GM12878 (cell line): ENCODE measurements around the gene CORO7. TPM values are rescaled to one million over a fixed set of nuclear protein-coding genes. Genes with fewer than 3 reads are reported as not detected.
A peak's percentile ranks its signal among the peaks of the same experiment; 100 is the strongest.

Experiments used
- BCL11A ChIP-seq: IDR thresholded peaks from 2 replicates; pipeline ENCODE4 v1.6.1; 2011; ENCODE audit warnings: low read depth, low read length
- BHLHE40 ChIP-seq, 2 experiments: fragments of 450-650 bp in 1 of 2; IDR thresholded peaks; 2 replicates each; pipeline ENCODE4 v1.6.1; 2011 to 2017; ENCODE audit warnings: low read depth in 2 of 2, borderline replicate concordance in 1 of 2, improper control_type of control experiment in 1 of 2, low read length in 1 of 2, mild to moderate bottlenecking in 1 of 2
- EP300 ChIP-seq, 2 experiments: fragments of 150-350 bp in 1 of 2; IDR thresholded peaks; 2 replicates each; pipeline ENCODE4 v1.6.1; 2011 to 2012; ENCODE audit warnings: low read depth in 2 of 2, low read length in 2 of 2, borderline replicate concordance in 1 of 2, improper control_type of control experiment in 1 of 2, inconsistent platforms in 1 of 2; ENCODE audit not compliant: control insufficient read depth in 1 of 2
- KDM1A ChIP-seq: fragments of 200-600 bp; sonication (generic); IDR thresholded peaks from 2 replicates; pipeline ENCODE4 v1.6.1; 2016; ENCODE audit warnings: borderline replicate concordance
- MTA2 ChIP-seq: fragments of 450-650 bp; IDR thresholded peaks from 2 replicates; pipeline ENCODE4 v1.6.1; 2016; ENCODE audit warnings: low read depth, mild to moderate bottlenecking, moderate library complexity
- RAD51 ChIP-seq: fragments of 450-650 bp; IDR thresholded peaks from 2 replicates; pipeline ENCODE4 v1.6.1; 2016; ENCODE audit warnings: moderate library complexity, mild to moderate bottlenecking, inconsistent platforms
- SMARCA5 ChIP-seq: fragments of 450-650 bp; IDR thresholded peaks from 2 replicates; pipeline ENCODE4 v1.6.1; 2017; ENCODE audit warnings: mild to moderate bottlenecking
- STAT3 ChIP-seq: IDR thresholded peaks from 2 replicates; pipeline ENCODE4 v1.6.1; 2011; ENCODE audit warnings: low read depth, low read length, improper control_type of control experiment
- ZNF24 ChIP-seq: fragments of 450-650 bp; IDR thresholded peaks from 2 replicates; pipeline ENCODE4 v1.6.1; 2017; ENCODE audit warnings: antibody characterized with exemption, mild to moderate bottlenecking
- ZNF622 ChIP-seq: fragments of 450-650 bp; IDR thresholded peaks from 2 replicates; pipeline ENCODE4 v1.6.1; 2017; ENCODE audit warnings: mild to moderate bottlenecking, inconsistent platforms
- ZZZ3 ChIP-seq: IDR thresholded peaks from 2 replicates; pipeline ENCODE4 v1.6.1; 2011; ENCODE audit warnings: low read depth; ENCODE audit not compliant: control insufficient read depth, insufficient read length
- polyA plus RNA-seq, 11 experiments: library from polyadenylated mRNA; depleted of rRNA in 4 of 11; unstranded in 6 of 11; stranded (reverse) in 5 of 11; fragments of >200 nt; fragmentation: Nextera tagmentation in 4 of 11; fragmentation: Illumina TruSeq in 1 of 11; extraction: Ambion mirVana in 4 of 11; extraction: Trizol in 1 of 11; gene quantifications; 1 replicate in 1 of 11; 2 replicates in 10 of 11; pipeline versions ENCODE4 v1.2.1 to v1.2.3, GENCODE V29; 2011 to 2016; ENCODE audit warnings: inconsistent platforms in 2 of 11, missing spikeins in 2 of 11, low read depth in 1 of 11
- total RNA-seq, 4 experiments: library from RNA; depleted of rRNA in 3 of 4; stranded (reverse); fragments of >200 nt in 3 of 4; fragmentation: Illumina TruSeq in 1 of 4; extraction: Trizol in 1 of 4; gene quantifications; 2 replicates each; pipeline versions ENCODE4 v1.2.1 to v1.2.3, GENCODE V29; 2013 to 2021
- TF ChIP-seq, protein P1 (sequence below): fragments of 150-350 bp; IDR thresholded peaks from 2 replicates; pipeline ENCODE4 v1.6.1; 2014; ENCODE audit warnings: mild to moderate bottlenecking, low read depth, low read length
- TF ChIP-seq, protein P2 (sequence below): fragments of 150-350 bp; IDR thresholded peaks from 2 replicates; pipeline ENCODE4 v1.6.1; 2016; ENCODE audit warnings: low read depth, low read length
- TF ChIP-seq, protein P3 (sequence below): fragments of 450-650 bp; IDR thresholded peaks from 2 replicates; pipeline ENCODE4 v1.6.1; 2017; ENCODE audit warnings: borderline replicate concordance
- TF ChIP-seq, protein P4 (sequence below): IDR thresholded peaks from 2 replicates; pipeline ENCODE4 v1.6.1; 2012; ENCODE audit warnings: low read depth, low read length, improper control_type of control experiment
- TF ChIP-seq, protein P5 (sequence below): fragments of 450-650 bp; IDR thresholded peaks from 2 replicates; pipeline ENCODE4 v1.6.1; 2014; ENCODE audit warnings: mild to moderate bottlenecking
- TF ChIP-seq, protein P6 (sequence below): fragments of 450-650 bp; IDR thresholded peaks from 2 replicates; pipeline ENCODE4 v1.6.1; 2017; ENCODE audit warnings: mild to moderate bottlenecking, moderate library complexity

CORO7 gene
- total and polyA plus RNA-seq, 10 of the 15 experiments (the other 5 are each of a cell fraction or from before 2014, with no cell fraction given), result 0.64 to 89.2 (median 43.7) TPM

DNA sequence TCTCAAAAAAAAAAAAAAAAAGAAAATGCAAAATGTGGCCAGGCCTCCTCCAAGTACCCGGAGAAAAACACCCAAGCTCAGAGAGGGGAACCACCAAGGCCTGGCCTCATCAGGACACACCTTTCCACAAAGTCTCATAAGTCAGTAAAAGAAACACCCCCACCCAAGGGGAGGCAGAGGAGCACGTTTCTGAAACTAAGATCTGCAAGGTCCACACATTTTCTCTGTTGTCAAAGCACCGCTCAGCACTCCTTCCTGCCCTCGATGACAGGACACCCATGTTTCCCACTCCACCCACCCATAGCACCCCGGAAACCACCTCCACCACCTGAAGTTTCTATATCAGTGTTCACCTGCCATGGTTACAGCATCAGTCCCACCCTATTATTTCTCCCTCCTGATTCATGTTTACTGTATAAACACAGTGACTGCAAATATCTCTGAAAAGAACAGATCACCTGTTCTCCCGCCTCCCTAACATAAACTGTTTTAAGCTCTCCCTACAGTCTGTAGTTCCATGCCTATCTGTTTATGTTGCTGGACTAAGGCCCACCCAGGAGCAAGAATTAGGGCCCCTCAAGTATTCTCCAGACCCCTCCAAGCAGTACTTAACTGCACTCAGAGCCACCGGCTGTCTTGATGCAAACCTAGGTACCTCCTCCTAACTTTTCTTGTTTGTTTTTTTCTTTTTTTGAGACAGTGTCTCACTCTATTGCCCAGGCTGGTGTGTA is 2.0 kb downstream of the CORO7 start (continued):
- TF ChIP-seq ZZZ3, result no peak
- TF ChIP-seq, protein P1, sequence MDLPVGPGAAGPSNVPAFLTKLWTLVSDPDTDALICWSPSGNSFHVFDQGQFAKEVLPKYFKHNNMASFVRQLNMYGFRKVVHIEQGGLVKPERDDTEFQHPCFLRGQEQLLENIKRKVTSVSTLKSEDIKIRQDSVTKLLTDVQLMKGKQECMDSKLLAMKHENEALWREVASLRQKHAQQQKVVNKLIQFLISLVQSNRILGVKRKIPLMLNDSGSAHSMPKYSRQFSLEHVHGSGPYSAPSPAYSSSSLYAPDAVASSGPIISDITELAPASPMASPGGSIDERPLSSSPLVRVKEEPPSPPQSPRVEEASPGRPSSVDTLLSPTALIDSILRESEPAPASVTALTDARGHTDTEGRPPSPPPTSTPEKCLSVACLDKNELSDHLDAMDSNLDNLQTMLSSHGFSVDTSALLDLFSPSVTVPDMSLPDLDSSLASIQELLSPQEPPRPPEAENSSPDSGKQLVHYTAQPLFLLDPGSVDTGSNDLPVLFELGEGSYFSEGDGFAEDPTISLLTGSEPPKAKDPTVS, result 0 out of 2 replicates have a peak, but pooled peaks have one; percentile 61
- TF ChIP-seq SMARCA5, result peak; percentile 38; the same call in 1 of the 2 replicates
- TF ChIP-seq, protein P2, sequence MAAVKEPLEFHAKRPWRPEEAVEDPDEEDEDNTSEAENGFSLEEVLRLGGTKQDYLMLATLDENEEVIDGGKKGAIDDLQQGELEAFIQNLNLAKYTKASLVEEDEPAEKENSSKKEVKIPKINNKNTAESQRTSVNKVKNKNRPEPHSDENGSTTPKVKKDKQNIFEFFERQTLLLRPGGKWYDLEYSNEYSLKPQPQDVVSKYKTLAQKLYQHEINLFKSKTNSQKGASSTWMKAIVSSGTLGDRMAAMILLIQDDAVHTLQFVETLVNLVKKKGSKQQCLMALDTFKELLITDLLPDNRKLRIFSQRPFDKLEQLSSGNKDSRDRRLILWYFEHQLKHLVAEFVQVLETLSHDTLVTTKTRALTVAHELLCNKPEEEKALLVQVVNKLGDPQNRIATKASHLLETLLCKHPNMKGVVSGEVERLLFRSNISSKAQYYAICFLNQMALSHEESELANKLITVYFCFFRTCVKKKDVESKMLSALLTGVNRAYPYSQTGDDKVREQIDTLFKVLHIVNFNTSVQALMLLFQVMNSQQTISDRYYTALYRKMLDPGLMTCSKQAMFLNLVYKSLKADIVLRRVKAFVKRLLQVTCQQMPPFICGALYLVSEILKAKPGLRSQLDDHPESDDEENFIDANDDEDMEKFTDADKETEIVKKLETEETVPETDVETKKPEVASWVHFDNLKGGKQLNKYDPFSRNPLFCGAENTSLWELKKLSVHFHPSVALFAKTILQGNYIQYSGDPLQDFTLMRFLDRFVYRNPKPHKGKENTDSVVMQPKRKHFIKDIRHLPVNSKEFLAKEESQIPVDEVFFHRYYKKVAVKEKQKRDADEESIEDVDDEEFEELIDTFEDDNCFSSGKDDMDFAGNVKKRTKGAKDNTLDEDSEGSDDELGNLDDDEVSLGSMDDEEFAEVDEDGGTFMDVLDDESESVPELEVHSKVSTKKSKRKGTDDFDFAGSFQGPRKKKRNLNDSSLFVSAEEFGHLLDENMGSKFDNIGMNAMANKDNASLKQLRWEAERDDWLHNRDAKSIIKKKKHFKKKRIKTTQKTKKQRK, result no peak
- no peak for TF ChIP-seq RAD51
- TF ChIP-seq, protein P3, sequence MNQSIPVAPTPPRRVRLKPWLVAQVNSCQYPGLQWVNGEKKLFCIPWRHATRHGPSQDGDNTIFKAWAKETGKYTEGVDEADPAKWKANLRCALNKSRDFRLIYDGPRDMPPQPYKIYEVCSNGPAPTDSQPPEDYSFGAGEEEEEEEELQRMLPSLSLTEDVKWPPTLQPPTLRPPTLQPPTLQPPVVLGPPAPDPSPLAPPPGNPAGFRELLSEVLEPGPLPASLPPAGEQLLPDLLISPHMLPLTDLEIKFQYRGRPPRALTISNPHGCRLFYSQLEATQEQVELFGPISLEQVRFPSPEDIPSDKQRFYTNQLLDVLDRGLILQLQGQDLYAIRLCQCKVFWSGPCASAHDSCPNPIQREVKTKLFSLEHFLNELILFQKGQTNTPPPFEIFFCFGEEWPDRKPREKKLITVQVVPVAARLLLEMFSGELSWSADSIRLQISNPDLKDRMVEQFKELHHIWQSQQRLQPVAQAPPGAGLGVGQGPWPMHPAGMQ, result no peak
- TF ChIP-seq ZNF622, result no peak
- TF ChIP-seq EP300 (IDR thresholded peaks at IDR 0.05; ENCODE audit: borderline replicate concordance in 1 of 2, control insufficient read depth in 1 of 2, low read depth in 2 of 2, low read length in 2 of 2), result peak; percentile 53 to 83
- TF ChIP-seq BHLHE40 (IDR thresholded peaks at IDR 0.05; ENCODE audit: borderline replicate concordance in 1 of 2, low read depth in 2 of 2, low read length in 1 of 2), result peak; percentile 95 to 96
- TF ChIP-seq BCL11A, result peak; percentile 36; the same call in 1 of the 2 replicates
- TF ChIP-seq MTA2, result peak; percentile 82
- TF ChIP-seq, protein P4, sequence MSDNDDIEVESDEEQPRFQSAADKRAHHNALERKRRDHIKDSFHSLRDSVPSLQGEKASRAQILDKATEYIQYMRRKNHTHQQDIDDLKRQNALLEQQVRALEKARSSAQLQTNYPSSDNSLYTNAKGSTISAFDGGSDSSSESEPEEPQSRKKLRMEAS, result peak; percentile 60; the same call in 1 of the 2 replicates
- TF ChIP-seq, protein P5, sequence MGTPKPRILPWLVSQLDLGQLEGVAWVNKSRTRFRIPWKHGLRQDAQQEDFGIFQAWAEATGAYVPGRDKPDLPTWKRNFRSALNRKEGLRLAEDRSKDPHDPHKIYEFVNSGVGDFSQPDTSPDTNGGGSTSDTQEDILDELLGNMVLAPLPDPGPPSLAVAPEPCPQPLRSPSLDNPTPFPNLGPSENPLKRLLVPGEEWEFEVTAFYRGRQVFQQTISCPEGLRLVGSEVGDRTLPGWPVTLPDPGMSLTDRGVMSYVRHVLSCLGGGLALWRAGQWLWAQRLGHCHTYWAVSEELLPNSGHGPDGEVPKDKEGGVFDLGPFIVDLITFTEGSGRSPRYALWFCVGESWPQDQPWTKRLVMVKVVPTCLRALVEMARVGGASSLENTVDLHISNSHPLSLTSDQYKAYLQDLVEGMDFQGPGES, result no peak
- no peak for TF ChIP-seq STAT3
- TF ChIP-seq KDM1A, result no peak
- TF ChIP-seq ZNF24, result no peak
- TF ChIP-seq, protein P6, sequence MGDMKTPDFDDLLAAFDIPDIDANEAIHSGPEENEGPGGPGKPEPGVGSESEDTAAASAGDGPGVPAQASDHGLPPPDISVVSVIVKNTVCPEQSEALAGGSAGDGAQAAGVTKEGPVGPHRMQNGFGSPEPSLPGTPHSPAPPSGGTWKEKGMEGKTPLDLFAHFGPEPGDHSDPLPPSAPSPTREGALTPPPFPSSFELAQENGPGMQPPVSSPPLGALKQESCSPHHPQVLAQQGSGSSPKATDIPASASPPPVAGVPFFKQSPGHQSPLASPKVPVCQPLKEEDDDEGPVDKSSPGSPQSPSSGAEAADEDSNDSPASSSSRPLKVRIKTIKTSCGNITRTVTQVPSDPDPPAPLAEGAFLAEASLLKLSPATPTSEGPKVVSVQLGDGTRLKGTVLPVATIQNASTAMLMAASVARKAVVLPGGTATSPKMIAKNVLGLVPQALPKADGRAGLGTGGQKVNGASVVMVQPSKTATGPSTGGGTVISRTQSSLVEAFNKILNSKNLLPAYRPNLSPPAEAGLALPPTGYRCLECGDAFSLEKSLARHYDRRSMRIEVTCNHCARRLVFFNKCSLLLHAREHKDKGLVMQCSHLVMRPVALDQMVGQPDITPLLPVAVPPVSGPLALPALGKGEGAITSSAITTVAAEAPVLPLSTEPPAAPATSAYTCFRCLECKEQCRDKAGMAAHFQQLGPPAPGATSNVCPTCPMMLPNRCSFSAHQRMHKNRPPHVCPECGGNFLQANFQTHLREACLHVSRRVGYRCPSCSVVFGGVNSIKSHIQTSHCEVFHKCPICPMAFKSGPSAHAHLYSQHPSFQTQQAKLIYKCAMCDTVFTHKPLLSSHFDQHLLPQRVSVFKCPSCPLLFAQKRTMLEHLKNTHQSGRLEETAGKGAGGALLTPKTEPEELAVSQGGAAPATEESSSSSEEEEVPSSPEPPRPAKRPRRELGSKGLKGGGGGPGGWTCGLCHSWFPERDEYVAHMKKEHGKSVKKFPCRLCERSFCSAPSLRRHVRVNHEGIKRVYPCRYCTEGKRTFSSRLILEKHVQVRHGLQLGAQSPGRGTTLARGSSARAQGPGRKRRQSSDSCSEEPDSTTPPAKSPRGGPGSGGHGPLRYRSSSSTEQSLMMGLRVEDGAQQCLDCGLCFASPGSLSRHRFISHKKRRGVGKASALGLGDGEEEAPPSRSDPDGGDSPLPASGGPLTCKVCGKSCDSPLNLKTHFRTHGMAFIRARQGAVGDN, result 0 out of 2 replicates have a peak, but pooled peaks have one; percentile 50
